T-helper 22 cell (primary cell): ENCODE data around the gene MAP3K3.
A peak's percentile ranks its signal among the peaks of the same experiment; 100 is the strongest.
"Not testable (repeated sequence)": the region's sequence is repeated elsewhere in the genome, so short reads cannot be mapped to it uniquely, and the experiment has no call there.

Source experiments
- DNase-seq: peaks from one replicate; pipeline ENCODE4 v3.0.0-alpha.2; 2020; ENCODE audit warnings: low read depth

MAP3K3 gene

DNA sequence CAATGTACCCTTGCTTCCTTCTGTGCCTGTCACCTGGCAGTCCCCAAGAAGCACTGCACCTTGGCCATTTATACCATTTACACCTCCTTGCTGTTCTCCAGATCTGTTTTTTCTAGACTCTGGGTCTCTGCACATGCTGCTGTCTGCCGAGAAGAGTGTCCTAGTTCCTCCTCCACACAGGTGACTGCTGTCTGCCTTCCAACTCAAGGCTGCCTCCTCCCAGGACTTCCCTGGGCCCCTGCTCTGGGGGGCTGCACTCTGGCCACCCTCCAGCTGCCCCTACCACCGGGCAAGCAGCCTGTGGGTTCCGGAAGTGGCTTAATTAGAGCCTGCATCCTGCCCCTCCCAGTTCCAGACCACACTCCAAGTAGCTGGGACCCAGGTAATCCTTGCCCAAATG lies 83.4 kb downstream of the MAP3K3 start:
- DNase-seq, result no peak

DNA sequence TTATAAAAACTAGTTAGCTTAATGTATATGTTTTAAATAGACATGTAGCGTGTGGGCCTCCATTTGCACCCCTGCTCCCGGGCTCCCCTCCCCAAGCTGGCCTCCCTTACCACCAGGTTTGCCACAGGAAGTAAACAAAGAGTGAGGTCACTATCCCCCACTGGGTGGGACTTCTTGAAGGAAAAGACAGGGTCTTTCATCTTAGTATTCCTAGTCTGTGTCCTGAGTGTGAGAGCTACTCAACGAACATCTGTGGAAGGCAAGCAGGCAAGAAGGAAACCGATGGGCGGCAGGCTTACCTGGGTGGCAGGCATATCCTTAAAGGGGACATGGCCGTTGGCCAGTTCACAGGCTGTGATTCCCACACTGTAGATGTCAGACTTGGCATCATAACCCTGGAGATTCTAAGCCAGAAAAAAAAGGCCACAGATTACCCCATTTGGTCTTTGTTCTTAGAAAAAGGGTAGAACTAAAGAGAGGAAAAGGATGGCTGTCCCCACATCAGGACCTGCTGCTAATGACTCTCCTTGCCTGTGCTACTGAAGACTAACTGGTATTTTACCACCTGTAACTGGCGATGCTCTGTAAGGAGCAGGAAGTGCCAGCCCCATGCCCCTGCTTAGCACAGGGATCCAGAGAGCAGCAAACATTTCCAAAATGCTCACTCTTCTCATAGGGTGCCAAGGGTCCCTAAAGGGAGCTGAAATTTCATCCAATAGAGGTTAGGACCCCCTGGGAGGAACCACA lies 84.3 kb downstream of the MAP3K3 start:
- no peak for DNase-seq

DNA sequence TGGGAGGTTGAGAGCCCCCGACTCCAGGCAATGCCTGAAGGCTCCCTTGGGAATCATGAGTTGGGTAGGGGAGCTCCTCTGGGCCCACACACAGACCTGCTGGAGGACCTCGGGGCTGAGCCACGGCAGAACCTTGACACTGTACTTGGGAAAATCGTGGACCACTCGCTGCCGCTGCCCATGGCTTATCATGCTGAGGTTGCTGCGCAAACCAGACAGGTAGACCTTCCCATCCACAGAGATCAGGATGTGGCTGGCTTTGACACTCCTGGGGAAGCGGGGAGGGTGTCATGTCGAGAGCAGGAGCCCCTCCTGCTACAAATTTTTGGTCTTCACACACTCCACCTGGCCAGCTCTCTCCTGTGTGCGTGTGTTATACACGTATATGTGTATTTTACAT lies 84.9 kb downstream of the MAP3K3 start:
- no peak for DNase-seq

DNA sequence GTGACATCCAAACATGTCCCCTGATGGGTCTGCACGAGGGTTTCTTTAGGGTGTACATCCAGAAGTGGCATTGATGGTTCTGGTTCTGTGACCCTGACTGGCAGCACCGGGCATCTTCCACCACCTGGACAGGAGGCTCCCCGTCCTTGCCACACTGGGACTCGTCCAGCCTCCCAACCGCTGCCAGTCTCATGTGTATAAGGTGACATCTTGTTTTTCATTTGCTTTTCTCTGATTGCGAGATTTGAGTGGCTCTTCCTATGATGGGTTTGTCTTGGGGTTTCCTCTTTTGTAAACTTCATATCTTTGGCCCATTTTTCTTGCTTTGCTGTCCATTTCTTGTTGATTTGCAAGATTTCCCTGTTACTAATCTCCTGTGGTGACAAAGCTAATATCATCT lies 86.9 kb downstream of the MAP3K3 start:
- DNase-seq, result no peak

DNA sequence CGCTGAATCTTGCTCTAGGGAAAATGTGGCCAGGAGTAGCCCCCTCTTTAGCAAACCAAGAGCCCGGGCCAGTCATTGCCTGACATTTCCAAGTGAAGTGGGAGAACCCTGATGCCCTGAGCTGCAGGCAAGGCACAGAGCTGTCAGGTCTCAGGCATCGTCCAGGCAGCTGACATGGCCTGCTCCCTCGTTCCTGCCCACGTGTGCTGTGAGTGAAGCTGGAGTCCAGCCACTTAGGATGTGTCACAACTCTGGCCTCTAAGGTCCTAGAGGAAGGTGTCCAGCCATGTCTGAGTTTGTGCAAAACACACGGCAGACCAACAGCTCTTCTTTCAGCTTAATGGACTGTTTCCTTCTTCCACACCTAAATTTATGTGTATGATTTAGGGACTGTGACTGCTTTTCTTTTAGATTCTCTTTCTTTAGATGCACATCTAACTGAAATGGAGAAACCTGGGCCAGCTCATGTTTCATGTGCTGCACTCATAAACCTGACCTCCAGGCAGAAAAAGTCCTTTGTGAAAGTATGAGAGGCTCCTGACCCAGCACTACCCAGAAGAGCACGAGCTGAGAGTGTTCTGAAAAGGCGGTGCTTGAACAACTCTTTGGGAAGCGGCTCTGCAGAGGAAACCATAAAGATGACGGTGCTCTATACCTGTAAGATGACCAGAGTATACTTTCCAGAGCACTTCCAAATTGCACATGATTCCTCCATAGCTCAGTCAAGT lies 92.5 kb downstream of the MAP3K3 start:
- DNase-seq, result no peak

DNA sequence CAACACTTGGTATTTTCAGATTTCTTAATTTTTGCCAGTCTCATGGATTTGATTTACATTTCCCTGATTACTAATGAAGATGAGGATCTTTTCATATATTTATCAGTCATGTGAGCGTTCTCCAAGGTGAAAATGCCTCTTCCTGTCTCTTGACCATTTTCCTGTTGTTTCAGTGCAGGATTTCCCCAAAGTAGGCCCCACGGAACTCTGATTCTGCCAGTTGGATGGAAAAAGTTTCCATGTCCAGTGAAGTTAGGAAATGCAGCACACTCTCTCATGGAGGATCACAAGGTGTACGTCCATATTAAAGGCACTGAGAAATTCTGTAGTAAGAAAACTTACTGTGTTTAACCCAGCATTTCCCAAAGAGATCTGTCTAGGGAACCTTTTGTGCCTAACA lies 94.2 kb downstream of the MAP3K3 start:
- no peak for DNase-seq

DNA sequence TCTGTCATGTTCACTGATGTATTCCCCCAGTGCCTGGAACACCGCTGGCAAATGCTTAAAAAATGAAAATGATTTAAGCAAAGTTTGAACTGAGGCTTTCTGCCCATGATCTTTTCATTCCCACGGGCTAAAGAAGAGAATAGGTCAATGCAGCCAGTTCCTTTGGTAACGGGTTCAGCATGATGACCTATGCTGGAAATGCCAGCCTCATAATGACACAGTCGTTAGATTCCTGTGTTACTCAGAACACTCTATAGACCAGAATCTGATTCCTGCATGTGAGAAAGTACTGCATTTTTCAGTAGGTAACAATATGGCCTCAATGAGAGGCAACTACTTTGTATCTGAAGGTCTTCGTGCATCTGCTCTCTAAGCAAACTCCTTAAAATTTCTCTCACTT lies 96.8 kb downstream of the MAP3K3 start:
- DNase-seq, result no peak

DNA sequence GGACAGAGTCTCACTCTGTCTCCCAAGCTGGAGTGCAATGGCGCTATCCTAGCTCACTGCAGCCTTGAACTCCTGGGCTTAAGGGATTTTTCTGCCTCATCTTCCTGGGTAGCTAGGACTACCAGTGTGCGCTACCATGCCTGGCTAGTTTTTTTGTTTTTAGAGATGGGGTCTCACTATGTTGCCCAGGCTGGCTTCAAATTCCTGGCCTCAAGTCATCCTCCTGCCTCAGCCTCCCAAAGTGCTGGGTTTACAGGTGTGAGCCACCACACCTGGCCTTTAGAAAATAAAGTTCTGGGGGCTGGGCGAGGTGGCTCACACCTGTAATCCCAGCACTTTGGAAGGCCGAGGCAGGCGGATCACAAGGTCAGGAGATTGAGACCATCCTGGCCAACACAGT lies 98.0 kb downstream of the MAP3K3 start:
- not testable (repeated sequence) for DNase-seq

DNA sequence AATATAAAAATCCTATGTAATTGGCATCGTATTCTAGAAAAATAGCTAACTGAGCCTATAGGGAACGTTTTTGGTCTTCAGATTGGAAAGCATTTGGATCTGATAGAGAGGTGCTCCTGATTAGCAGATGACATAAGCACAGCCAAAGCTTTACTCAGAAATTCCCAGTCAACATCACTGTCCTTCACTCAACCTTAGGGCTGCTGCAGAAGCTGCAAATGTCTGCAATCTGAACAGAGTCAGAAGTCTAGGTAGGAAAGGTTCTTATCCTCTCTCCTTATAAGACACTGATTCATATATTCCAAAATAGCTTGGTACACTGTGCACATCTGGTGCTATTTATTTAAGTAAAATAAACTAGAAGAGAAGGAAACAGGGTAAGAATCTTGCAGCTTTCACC lies 100.2 kb downstream of the MAP3K3 start:
- DNase-seq, result no peak

DNA sequence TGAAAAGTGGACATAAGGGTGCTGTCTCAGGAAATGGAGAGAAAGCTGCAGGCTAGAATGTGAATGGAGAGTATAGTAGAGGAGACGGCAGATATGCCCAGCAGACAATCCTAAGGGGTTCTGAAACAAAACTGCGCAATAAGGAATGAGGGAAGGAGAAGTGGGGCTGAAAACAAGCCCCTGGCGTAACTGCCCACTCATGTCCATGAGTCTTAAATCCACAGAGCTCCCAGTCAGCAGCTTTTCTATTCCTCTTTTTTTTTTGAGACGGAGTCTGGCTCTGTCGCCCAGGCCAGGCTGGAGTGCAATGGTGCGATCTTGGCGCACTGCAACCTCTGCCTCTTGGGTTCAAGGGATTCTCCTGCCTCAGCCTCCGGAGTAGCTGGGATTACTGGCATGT lies 113.5 kb downstream of the MAP3K3 start:
- DNase-seq, result no peak

DNA sequence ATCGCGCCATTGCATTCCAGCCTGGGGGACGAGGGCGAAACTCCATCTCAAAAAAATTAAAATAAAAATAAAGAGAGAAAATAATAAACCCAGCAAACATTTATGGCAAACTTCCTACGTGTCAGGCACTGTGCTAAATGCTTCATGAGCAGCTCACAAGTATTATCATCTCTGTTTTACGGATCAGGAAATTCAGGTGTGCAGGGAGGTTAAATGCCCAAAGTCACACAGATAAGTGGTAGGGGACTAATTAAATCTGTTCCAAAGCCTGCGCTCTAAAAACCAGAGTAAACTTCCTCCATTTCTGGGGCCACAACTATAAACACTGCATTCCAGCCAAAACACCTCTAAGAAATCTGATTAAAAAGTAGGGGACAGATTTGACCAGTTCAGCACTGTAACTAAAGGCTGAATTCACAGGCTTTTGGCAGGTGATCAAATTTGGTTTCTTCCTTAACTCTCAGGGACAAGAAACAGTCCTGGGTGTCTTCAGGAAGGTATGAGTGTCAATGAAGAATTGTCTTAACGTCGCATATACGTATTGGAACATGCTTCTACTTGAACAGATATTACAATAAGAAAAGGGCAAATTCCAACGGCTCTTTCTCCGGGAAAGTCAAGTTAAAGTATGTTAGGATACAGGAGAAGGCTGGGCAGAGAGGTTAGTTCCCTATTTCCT lies 118.4 kb downstream of the MAP3K3 start:
- DNase-seq, result no peak

DNA sequence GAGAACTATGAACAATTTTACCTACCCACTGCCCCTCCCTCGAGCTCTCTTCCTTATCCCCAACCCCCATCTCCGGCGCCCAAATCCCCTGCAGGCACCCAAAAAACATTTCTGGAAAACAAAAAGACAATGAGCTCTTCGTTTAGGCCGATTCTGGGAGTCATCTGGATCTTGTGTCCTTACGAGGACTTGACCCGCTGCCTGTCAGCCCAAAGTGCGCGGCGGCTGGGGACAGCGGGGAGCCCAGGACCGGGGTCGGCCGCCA lies 118.9 kb downstream of the MAP3K3 start:
- no peak for DNase-seq

DNA sequence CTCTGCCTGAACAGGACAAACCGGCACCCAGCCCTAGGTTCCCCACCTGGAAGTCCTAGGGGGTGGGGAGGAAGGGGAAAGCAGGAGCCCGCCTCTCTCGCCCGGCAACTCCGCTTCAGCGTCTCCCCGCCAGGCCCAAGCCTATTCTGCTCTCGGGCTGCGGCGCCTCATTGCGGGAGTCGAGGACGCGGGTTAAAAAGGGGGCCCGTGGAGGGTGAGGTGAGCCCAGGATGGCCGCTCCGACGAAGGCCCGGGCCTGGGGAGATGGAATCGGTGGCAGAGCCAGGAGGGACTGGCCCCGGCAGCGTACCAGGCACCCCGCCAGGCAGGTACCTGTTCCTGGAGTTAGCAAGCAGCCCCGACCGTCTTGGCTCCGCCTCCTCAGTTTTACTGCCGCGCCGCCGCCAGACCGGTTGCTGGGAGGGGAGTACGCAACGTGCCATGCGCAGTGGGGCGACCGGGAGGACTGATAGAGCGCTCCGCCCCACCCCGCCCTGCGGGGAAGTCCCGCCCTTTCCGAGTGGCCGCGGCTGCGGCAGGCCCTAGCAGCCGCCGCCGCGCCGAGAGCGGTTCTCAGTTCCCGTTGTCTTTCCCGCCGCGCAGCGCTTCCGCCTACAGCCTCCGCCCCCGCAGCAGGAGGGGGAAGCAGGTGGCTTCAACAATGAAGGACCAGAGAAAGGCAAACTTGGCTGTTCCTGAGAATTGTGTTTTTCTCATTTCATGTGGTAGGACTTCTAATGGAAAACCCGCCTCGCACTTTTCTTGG lies 119.4 kb downstream of the MAP3K3 start, which contains the start of gene STRADA:
Gene STRADA (minus strand): TSS at position 392 of the 766 bp plus-strand sequence. CDS start 13,430 bp downstream, outside the sequence.
- peak; percentile 99 for DNase-seq
